A549 (cell line): ENCODE measurements around the gene IL17B.

Experiments
- CEBPB ChIP-seq, 2 experiments: fragments of >200 bp in 1 of 2; sonication (Bioruptor Twin) in 1 of 2; formaldehyde crosslinking in 1 of 2; IDR thresholded peaks; 2 replicates each; pipeline ENCODE4 v1.6.1; 2012 to 2016
- EP300 ChIP-seq, 2 experiments: fragments of >200 bp; sonication (Bioruptor Twin); formaldehyde crosslinking; IDR thresholded peaks; 2 replicates in 1 of 2; 3 replicates in 1 of 2; pipeline ENCODE4 v1.6.1; 2016 to 2017
- ESRRA ChIP-seq: fragments of 150-350 bp; IDR thresholded peaks from 2 replicates; pipeline ENCODE4 v1.6.1; 2014; ENCODE audit warnings: mild to moderate bottlenecking, low read length, borderline replicate concordance
- JUN ChIP-seq, 2 experiments: fragments of >200 bp; sonication (Bioruptor Twin); formaldehyde crosslinking; IDR thresholded peaks; 2 replicates in 1 of 2; 3 replicates in 1 of 2; pipeline ENCODE4 v1.6.1; 2016 to 2017
- NR3C1 ChIP-seq: fragments of >200 bp; sonication (Bioruptor Twin); formaldehyde crosslinking; IDR thresholded peaks from 3 replicates; pipeline ENCODE4 v1.6.1; 2017
- SMC3 ChIP-seq: fragments of >200 bp; sonication (Bioruptor Twin); formaldehyde crosslinking; IDR thresholded peaks from 3 replicates; pipeline ENCODE4 v1.6.1; 2018; ENCODE audit warnings: inconsistent platforms
- TF ChIP-seq, protein P1 (sequence below): fragments of >200 bp; sonication (Bioruptor Twin); formaldehyde crosslinking; IDR thresholded peaks from 3 replicates; pipeline ENCODE4 v1.5.1; 2016

DNA sequence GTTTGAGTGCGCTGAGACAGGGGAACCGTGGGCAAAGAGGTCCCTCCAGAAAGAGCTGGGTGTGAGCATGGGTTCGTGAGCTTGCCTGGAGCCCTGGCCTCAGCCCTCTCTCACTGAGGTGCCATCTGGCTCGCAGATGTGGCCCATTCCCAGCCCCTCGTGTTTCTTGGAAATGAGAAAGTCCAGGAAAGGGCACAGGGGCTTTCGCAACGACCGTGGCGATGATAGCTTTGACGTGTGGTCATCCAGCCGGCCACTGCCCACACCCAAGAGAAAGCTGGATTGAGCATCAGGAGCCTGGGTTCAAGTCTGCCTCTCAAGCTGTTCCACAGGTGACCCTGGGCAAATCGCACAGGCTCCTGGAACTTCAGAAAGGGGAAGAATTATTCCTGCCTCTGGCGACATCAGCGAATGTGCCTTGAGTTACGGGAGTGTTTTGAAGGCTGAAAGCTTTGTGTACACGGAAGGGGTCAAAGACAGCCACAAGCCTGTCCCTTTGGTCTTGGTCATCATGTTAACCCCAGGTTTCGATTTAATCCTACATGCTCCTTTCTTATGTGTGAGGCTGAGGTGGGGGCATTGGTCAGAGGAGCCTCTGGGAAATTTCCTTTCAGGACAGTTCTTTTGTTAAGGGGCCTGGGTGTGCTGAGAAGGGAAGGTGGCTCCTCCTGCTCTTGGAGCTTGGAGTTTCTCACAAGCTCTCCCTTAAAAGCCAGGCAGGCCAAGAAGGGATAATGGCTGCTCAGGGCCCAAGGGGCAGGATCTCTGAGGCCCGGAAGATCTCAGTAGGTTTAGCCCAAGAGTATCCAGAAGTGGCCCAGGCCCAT is 41.7 kb upstream of the IL17B start:
- TF ChIP-seq, protein P1, sequence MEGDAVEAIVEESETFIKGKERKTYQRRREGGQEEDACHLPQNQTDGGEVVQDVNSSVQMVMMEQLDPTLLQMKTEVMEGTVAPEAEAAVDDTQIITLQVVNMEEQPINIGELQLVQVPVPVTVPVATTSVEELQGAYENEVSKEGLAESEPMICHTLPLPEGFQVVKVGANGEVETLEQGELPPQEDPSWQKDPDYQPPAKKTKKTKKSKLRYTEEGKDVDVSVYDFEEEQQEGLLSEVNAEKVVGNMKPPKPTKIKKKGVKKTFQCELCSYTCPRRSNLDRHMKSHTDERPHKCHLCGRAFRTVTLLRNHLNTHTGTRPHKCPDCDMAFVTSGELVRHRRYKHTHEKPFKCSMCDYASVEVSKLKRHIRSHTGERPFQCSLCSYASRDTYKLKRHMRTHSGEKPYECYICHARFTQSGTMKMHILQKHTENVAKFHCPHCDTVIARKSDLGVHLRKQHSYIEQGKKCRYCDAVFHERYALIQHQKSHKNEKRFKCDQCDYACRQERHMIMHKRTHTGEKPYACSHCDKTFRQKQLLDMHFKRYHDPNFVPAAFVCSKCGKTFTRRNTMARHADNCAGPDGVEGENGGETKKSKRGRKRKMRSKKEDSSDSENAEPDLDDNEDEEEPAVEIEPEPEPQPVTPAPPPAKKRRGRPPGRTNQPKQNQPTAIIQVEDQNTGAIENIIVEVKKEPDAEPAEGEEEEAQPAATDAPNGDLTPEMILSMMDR, result no peak
- TF ChIP-seq NR3C1, result no peak
- TF ChIP-seq ESRRA, result no peak
- no peak for TF ChIP-seq EP300 (IDR thresholded peaks at IDR 0.05)
- no peak for TF ChIP-seq JUN (IDR thresholded peaks at IDR 0.05)
- TF ChIP-seq CEBPB (IDR thresholded peaks at IDR 0.05), result no peak
- no peak for TF ChIP-seq SMC3
